Liver (tissue), 9 donors: ENCODE results near the gene CCDC6. TPM values are rescaled to one million over a fixed set of nuclear protein-coding genes. Genes with fewer than 3 reads are reported as not detected.

Source experiments
- DNase-seq: peaks from one replicate; pipeline ENCODE4 v3.0.0-alpha.2; 2017; ENCODE audit warnings: low spot score
- H3K27ac ChIP-seq, 2 donors: one replicate each; pipeline ENCODE4 v1.7.0; 2013; ENCODE audit warnings: inconsistent platforms in 2 of 2, low read length in 2 of 2, control low read depth in 1 of 2, low read depth in 1 of 2, mild to moderate bottlenecking in 1 of 2
- H3K27me3 ChIP-seq, 4 donors: one replicate each; pipeline versions ENCODE4 v1.6.1 to v1.7.0; 2013; ENCODE audit warnings: low read length in 3 of 4, inconsistent platforms in 1 of 4, mild to moderate bottlenecking in 1 of 4, moderate library complexity in 1 of 4; ENCODE audit not compliant: control insufficient read depth in 4 of 4, insufficient read depth in 4 of 4
- H3K36me3 ChIP-seq, 4 donors: one replicate each; pipeline versions ENCODE4 v1.6.1 to v1.7.0; 2013; ENCODE audit warnings: low read length in 3 of 4, mild to moderate bottlenecking in 3 of 4, low read depth in 1 of 4, moderate library complexity in 1 of 4; ENCODE audit not compliant: control insufficient read depth in 4 of 4, insufficient read depth in 3 of 4
- H3K4me1 ChIP-seq, 4 donors: one replicate each; pipeline versions ENCODE4 v1.6.1 to v1.7.0; 2013; ENCODE audit warnings: low read length in 3 of 4, mild to moderate bottlenecking in 3 of 4, moderate library complexity in 1 of 4; ENCODE audit not compliant: control insufficient read depth in 4 of 4, insufficient read depth in 4 of 4
- H3K4me3 ChIP-seq, 3 donors: one replicate each; pipeline versions ENCODE4 v1.6.1 to v1.7.0; 2013; ENCODE audit warnings: low read length in 3 of 3, control low read depth in 1 of 3, low read depth in 1 of 3, mild to moderate bottlenecking in 1 of 3
- H3K9ac ChIP-seq, 2 donors: one replicate each; pipeline ENCODE4 v1.7.0; 2013; ENCODE audit warnings: low read length in 2 of 2, mild to moderate bottlenecking in 2 of 2, moderate library complexity in 2 of 2, control low read depth in 1 of 2, low read depth in 1 of 2
- H3K9me3 ChIP-seq, 4 donors: one replicate each; pipeline versions ENCODE4 v1.6.1 to v1.7.0; 2013; ENCODE audit warnings: low read length in 3 of 4; ENCODE audit not compliant: control insufficient read depth in 4 of 4
- ATF3 ChIP-seq: IDR thresholded peaks from 2 replicates; pipeline ENCODE4 v1.6.1; 2016; ENCODE audit warnings: antibody characterized with exemption
- CTCF ChIP-seq: fragments of 150-350 bp; IDR thresholded peaks from 2 replicates; pipeline ENCODE4 v1.5.1; 2017; ENCODE audit warnings: improper control_type of control experiment, low read depth, low read length; ENCODE audit not compliant: missing input control
- EGR1 ChIP-seq, 2 donors: IDR thresholded peaks; 2 replicates each; pipeline ENCODE4 v1.6.1; 2016 to 2018; ENCODE audit warnings: antibody characterized with exemption in 2 of 2, low read depth in 2 of 2
- FOXA2 ChIP-seq: IDR thresholded peaks from 2 replicates; pipeline ENCODE4 v1.6.1; 2016; ENCODE audit warnings: antibody characterized with exemption
- GABPA ChIP-seq, 2 donors: IDR thresholded peaks in 1 of 2; conservative IDR thresholded peaks in 1 of 2; 2 replicates each; pipeline ENCODE4 v1.6.1; 2016; ENCODE audit warnings: antibody characterized with exemption in 2 of 2, mild to moderate bottlenecking in 1 of 2, moderate library complexity in 1 of 2
- HNF4A ChIP-seq, 2 donors: conservative IDR thresholded peaks; 2 replicates each; pipeline ENCODE4 v1.6.1; 2016; ENCODE audit warnings: antibody characterized with exemption in 2 of 2, mild to moderate bottlenecking in 2 of 2
- HNF4G ChIP-seq: IDR thresholded peaks from 2 replicates; pipeline ENCODE4 v1.6.1; 2016; ENCODE audit warnings: antibody characterized with exemption
- JUND ChIP-seq, 2 donors: IDR thresholded peaks; 2 replicates each; pipeline ENCODE4 v1.6.1; 2016; ENCODE audit warnings: antibody characterized with exemption in 2 of 2
- MAX ChIP-seq: IDR thresholded peaks from 2 replicates; pipeline ENCODE4 v1.6.1; 2016; ENCODE audit warnings: antibody characterized with exemption
- NR2F2 ChIP-seq: IDR thresholded peaks from 2 replicates; pipeline ENCODE4 v1.6.1; 2016; ENCODE audit warnings: antibody characterized with exemption
- RAD21 ChIP-seq, 2 donors: IDR thresholded peaks; 2 replicates each; pipeline ENCODE4 v1.6.1; 2016; ENCODE audit warnings: antibody characterized with exemption in 2 of 2, mild to moderate bottlenecking in 2 of 2
- REST ChIP-seq: IDR thresholded peaks from 2 replicates; pipeline ENCODE4 v1.6.1; 2016; ENCODE audit warnings: antibody characterized with exemption, mild to moderate bottlenecking
- RXRA ChIP-seq, 2 donors: IDR thresholded peaks; 2 replicates each; pipeline ENCODE4 v1.6.1; 2017 to 2018; ENCODE audit warnings: antibody characterized with exemption in 2 of 2, mild to moderate bottlenecking in 1 of 2
- SP1 ChIP-seq: IDR thresholded peaks from 2 replicates; pipeline ENCODE4 v1.6.1; 2018; ENCODE audit warnings: antibody characterized with exemption, mild to moderate bottlenecking
- TAF1 ChIP-seq: conservative IDR thresholded peaks from 2 replicates; pipeline ENCODE4 v1.6.1; 2016; ENCODE audit warnings: antibody characterized with exemption, mild to moderate bottlenecking
- YY1 ChIP-seq: IDR thresholded peaks from 2 replicates; pipeline ENCODE4 v1.6.1; 2016; ENCODE audit warnings: antibody characterized with exemption, mild to moderate bottlenecking
- ZBTB33 ChIP-seq: IDR thresholded peaks from 2 replicates; pipeline ENCODE4 v1.6.1; 2016; ENCODE audit warnings: antibody characterized with exemption
- WGBS: extraction: QIAGEN DNeasy Blood & Tissue Kit; methylation state at CpG from one replicate; pipeline ENCODE4 v1.1.7; 2013; 5-methylcytosine and 5-hydroxymethylcytosine counted together
- polyA plus RNA-seq, 2 donors: library from polyadenylated mRNA; stranded (reverse) in 1 of 2; unstranded in 1 of 2; fragments of 200-250 nt in 1 of 2; fragments of >200 nt in 1 of 2; fragmentation: Nextera tagmentation in 1 of 2; extraction: Ambion mirVana in 1 of 2; gene quantifications; one replicate each; pipeline versions ENCODE4 v1.2.1 to v1.2.3, GENCODE V29; 2013 to 2015
- total RNA-seq, 2 donors: library from RNA; depleted of rRNA; stranded (reverse); fragments of >200 nt; gene quantifications; one replicate each; pipeline ENCODE4 v1.2.3, GENCODE V29; 2014
- donor health status: healthy.
- donor health status: healthy.
- donor health status: healthy.
- donor health status: healthy.
- donor health status: healthy.

The CCDC6 gene
- total and polyA plus RNA-seq, 4 donors, result 4.7 to 14.3 (median 8.8) TPM

GRCh38 chr10:59803714-59804113, 102.6 kb downstream of the CCDC6 start:
- WGBS, result 85% methylated on average over 1 of the region's 1 CpG
- H3K4me3 ChIP-seq, result no peak overlapping the region
- DNase-seq, result no peak
- no peak overlapping the region for H3K9ac ChIP-seq
- TF ChIP-seq MAX (no peak), ATF3 (no peak), REST (no peak), RAD21 (IDR thresholded peaks at IDR 0.05) (no peak), JUND (IDR thresholded peaks at IDR 0.05) (no peak), HNF4A (conservative IDR thresholded peaks at IDR 0.05) (no peak), GABPA (IDR thresholded peaks at IDR 0.05 in 1 of 2, conservative IDR thresholded peaks at IDR 0.05 in 1 of 2) (no peak)
- H3K36me3 ChIP-seq, result peaks cover 8 to 44% (median 39%) of the 10 kb centered on the region in 4 donors
- H3K27ac ChIP-seq, result no peak overlapping the region
- no peaks in the 10 kb centered on the region for H3K27me3 ChIP-seq
- H3K9me3 ChIP-seq, result no peaks in the 10 kb centered on the region
- no peaks in the 10 kb centered on the region for H3K4me1 ChIP-seq

- Histone ChIP-seq H3K4me1 (no peaks in the 10 kb centered on the region), H3K27me3 (no peaks in the 10 kb centered on the region), H3K36me3 (peaks cover 5 to 43% (median 35%) of the 10 kb centered on the region in 4 donors), H3K27ac (no peak overlapping the region), H3K9me3 (no peaks in the 10 kb centered on the region), H3K4me3 (no peak overlapping the region), H3K9ac (no peak overlapping the region)
- WGBS, result 91% methylated on average over 2 of the region's 2 CpGs
- TF ChIP-seq JUND (IDR thresholded peaks at IDR 0.05) (no peak), HNF4A (conservative IDR thresholded peaks at IDR 0.05) (no peak), CTCF (no peak), HNF4G (no peak), RXRA (IDR thresholded peaks at IDR 0.05) (no peak), FOXA2 (no peak), GABPA (IDR thresholded peaks at IDR 0.05 in 1 of 2, conservative IDR thresholded peaks at IDR 0.05 in 1 of 2) (no peak), NR2F2 (no peak), ATF3 (no peak), MAX (no peak), ZBTB33 (no peak), REST (no peak), TAF1 (no peak), YY1 (no peak), EGR1 (IDR thresholded peaks at IDR 0.05; ENCODE audit: low read depth in 2 of 2) (no peak), SP1 (no peak)
- DNase-seq, result no peak
Measured at GRCh38 chr10:59801171-59801570, 105.2 kb downstream of the CCDC6 start.
